ENCODE data around the gene TTLL8.

The TTLL8 gene

GRCh38 chr22:50045211-50046018 lies 12.7 kb downstream of the TTLL8 start:
- no peak for DNase-seq (ENCODE audit: low read depth in 3 of 3, low spot score in 1 of 3)

- DNase-seq (ENCODE audit: low read depth in 3 of 3, low spot score in 1 of 3) = no peak
Measured at GRCh38 chr22:50044485-50045118, 13.5 kb downstream of the TTLL8 start.

GRCh38 chr22:50041361-50042065 lies 16.6 kb downstream of the TTLL8 start:
- no peak for DNase-seq (ENCODE audit: low read depth in 3 of 3, low spot score in 1 of 3)

- DNase-seq (ENCODE audit: low read depth in 3 of 3, low spot score in 1 of 3) = no peak
Measured at GRCh38 chr22:50040717-50041116, 17.4 kb downstream of the TTLL8 start.

- no peak for DNase-seq (ENCODE audit: low read depth in 3 of 3, low spot score in 1 of 3)
Measured at GRCh38 chr22:50039669-50040443, 18.2 kb downstream of the TTLL8 start.

- DNase-seq (ENCODE audit: low read depth in 3 of 3, low spot score in 1 of 3) = no peak
Measured at GRCh38 chr22:50035976-50036724, 21.9 kb downstream of the TTLL8 start.

- DNase-seq (ENCODE audit: low read depth in 3 of 3, low spot score in 1 of 3) = no peak
Measured at GRCh38 chr22:50035131-50035881, 22.8 kb downstream of the TTLL8 start.

GRCh38 chr22:50034126-50035081 lies 23.7 kb downstream of the TTLL8 start:
- no peak for DNase-seq (ENCODE audit: low read depth in 3 of 3, low spot score in 1 of 3)

GRCh38 chr22:50032941-50033601 lies 25.0 kb downstream of the TTLL8 start:
- no peak for DNase-seq (ENCODE audit: low read depth in 3 of 3, low spot score in 1 of 3)

- no peak for DNase-seq (ENCODE audit: low read depth in 3 of 3, low spot score in 1 of 3)
Measured at GRCh38 chr22:50032109-50032871, 25.8 kb downstream of the TTLL8 start.

GRCh38 chr22:50031189-50032091 lies 26.7 kb downstream of the TTLL8 start:
- no peak for DNase-seq (ENCODE audit: low read depth in 3 of 3, low spot score in 1 of 3)

- DNase-seq (ENCODE audit: low read depth in 3 of 3, low spot score in 1 of 3) = peak; percentile 52 to 77 (median 72)
Measured at GRCh38 chr22:50030297-50031188, 27.6 kb downstream of the TTLL8 start.

GRCh38 chr22:50027639-50028537 lies 30.2 kb downstream of the TTLL8 start:
- peak in 2 of 3 donors; percentile 25 for DNase-seq (ENCODE audit: low read depth in 3 of 3, low spot score in 1 of 3)

GRCh38 chr22:50025993-50026392 lies 32.1 kb downstream of the TTLL8 start:
- DNase-seq (ENCODE audit: low read depth in 3 of 3, low spot score in 1 of 3) = no peak
